Head of caudate nucleus (tissue), 42 donors: ENCODE data around the gene HSPB8.

Source experiments
- DNase-seq, 42 donors: peaks; one replicate each; pipeline versions ENCODE4 v3.0.0 to v3.0.0-alpha.2; 2020 to 2021; ENCODE audit warnings: mixed read lengths in 7 of 42
- intact Hi-C: fragments of 100-400 bp; cut with DNase I; formaldehyde crosslinking; loops from one replicate; pipeline ENCODE4 v1.15.0; 2022

Gene HSPB8

DNA sequence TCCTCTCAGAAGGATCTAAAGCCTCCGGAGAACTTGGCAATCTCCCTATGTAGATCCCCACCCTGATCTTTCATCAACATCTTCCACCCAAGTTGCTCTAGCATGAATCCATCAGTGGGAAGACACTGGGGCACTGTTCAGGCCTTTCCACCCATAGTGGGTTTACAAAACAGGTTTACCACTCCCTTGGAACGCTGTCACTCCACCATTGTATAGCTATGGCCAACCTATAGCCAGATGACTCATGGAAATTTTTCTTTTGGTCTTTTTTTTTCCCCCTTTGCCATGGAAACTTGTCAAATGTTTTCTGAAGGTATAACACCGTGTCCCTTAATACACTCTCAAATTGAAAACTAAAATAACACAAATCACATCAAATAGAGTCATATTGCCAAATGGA, 10.8 kb upstream of the HSPB8 start:
- DNase-seq, result no peak

DNA sequence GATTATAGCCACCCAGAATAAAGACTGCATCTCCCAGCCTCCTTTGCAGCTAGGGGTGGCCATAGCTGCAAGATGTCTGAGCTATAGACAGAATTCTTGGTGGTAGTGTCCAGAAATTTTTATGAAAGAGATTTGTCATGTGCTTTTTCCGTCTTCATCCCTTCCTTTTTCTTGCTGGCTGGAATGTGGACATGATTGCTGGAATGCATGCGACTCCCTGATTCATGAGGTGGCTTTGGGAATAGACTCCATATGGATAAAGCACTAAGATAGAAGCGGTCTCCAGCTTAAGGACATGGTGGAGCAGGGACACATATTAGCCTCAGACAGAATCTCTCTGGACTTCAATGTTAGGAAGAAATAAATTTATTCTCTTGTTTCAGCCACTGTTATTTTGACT, 10.0 kb upstream of the HSPB8 start:
- intact Hi-C loops, result no loop called here
- no peak for DNase-seq

More for the DNA sequence above, 10.8 kb upstream of the HSPB8 start:
- intact Hi-C loops, result no loop called here

DNA sequence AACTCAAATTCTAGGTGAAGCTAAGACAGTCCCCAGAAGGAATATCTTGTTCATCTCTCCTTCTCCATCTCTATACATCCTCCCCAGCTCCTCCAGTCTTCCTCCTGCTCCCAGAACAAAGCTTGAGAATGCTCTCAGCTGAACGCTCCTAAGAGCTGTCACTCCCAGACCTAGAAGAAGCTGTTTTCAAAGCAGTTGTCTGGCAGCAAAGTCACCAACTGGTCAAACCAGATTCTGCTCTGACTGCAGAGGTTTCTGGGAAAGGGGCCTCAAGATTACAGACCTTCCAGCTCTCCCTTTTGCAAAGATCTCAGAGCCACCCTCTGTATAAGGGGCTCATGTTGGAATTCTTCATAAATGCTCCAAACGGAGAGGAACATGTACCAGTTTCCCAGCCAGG, 9.6 kb upstream of the HSPB8 start:
- intact Hi-C loops, result no loop called here
- no peak for DNase-seq

DNA sequence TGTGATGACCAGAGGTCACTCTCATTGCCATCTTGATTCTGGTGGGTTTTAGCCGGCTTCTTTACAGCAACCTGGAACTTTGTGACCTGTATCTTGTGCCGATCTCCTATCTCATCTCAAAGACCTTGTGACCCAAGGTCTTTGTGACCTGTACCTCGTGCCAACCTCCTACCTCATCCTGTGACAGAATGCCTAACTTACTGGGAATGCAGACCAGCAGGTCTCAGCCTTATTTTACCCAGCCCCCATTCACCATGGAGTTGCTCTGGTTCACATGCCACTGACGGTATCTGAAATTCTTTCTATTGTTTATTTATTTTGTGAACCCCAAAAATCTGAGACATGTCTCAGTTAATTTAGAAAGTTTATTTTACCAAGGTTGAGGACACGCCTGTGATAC, 7.4 kb upstream of the HSPB8 start:
- intact Hi-C loops, result no loop called here
- DNase-seq, result no peak

- intact Hi-C loops, result no loop called here
- no peak for DNase-seq
Measured at GRCh38 chr12:119171691-119172425, 6.9 kb upstream of the HSPB8 start.

DNA sequence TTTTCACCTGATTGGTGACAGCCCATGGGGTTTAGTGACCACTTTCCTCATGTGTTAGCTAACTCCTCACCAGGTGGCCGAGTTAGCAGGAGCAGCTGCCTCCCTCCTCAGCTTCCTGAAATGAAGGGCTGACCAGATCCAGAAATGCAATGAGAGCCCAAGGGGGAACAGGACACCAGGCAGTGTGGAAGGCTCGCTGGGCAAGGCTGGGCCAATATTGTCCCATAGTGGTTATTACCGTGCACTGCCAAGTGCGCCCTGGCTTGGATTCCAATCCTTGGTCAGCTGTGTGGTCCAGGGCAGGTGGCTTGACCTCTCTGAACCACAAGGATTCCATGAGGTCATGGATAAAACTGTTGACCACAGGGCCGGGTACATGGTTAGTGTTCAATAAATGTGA, 3.6 kb upstream of the HSPB8 start:
- DNase-seq, result no peak
- intact Hi-C loops, result no loop called here

DNA sequence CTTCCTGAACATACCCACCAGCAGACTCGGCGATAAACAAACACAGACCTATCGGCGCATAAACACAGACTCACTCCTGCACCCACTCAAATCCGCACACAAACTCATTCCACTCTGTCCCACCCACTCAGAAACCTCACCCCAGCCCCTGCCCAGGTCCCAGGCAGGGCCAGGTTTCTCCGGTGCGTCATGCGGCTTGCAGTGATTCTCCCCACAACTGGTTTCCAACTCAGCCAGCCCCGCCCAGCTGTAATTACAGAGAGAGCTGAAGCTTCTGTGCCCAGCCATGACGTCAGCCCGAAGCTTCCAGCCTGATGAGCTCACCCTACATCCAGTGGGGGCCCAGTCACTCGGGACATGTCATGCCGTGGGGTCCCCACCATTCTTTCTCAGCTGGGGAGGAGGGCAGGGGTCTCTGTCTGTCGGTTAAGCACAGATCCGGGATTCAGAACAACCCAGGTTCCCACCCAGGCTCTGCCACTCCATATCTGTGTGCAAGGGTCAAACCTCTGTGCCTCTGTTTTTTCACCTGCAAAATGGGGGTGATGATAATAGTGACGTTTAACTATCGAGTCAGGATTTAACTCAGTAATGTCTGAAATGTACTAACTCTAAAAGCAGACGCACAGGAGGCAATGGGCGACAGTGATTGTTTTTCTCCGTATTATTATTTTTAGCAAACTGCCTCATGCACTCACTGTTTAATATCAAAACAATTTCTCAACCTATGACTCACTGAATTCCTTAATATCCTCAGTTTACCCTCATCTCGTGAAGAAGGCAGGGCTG, 2.3 kb upstream of the HSPB8 start:
- intact Hi-C loops, result no loop called here
- peak in 26 of 42 donors; percentile 10 to 83 (median 43) for DNase-seq

DNA sequence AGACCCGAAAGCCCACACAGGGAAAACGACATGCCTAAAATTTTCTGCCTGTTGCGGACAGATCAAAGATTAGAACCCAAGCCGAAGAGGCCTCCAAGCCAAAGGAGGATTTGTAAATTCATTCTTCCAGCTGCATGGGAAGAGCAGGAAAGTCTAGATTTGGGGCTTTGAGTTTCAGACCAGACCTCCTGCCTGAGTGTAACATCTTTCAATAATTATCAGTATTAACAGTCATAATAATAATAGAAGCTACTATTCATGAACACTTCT, 1.7 kb upstream of the HSPB8 start:
- intact Hi-C loops, result no loop called here
- no peak for DNase-seq

DNA sequence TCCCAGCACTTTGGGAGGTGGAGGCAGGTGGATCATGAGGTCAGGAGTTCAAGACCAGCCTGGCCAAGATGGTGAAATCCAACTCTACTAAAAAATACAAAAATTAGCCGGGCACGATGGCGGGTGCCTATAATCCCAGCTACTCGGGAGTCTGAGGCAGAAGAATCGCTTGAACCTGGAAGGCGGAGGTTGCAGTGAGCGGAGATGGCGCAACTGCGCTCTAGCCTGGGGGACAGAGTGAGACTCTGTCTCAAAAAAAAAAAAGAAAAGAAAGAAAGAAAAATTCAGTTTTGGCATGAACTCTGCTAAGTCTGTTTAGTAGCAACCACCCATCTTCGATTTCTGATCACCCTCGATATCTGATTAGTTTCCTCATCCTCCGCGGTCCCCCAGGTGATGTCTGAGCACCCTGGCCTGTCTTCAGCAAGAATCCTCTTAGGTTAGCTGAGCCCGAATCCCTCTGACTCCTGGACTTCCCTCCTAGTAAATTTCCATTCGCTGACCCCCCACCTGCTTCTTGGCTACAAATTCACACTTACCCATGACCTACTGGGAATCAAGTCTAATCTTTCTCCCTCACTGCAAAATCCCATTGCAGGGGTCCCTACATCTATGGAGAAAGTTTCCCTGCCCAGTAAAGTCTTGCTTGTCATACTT, 879 bp upstream of the HSPB8 start:
- DNase-seq, result no peak
- intact Hi-C loops, result no loop called here

DNA sequence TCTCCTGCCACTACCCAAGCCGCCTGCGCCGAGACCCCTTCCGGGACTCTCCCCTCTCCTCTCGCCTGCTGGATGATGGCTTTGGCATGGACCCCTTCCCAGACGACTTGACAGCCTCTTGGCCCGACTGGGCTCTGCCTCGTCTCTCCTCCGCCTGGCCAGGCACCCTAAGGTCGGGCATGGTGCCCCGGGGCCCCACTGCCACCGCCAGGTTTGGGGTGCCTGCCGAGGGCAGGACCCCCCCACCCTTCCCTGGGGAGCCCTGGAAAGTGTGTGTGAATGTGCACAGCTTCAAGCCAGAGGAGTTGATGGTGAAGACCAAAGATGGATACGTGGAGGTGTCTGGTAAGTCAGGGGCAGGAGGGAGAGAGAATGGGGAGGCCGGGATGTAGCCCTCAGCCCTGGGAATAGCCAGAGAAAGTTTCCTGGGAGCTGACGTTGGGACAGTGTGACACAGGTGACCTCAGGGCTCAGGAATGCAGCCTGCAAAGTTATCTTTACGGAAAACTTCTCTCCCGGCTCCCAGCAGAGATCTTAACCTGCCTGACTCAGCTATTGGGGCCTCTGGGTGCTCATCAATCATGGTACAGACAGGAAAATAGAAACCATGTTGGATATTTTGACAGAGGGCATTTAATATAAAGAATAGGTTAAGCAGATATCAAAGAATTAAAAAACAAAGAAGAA, 747 bp downstream of the HSPB8 start:
- DNase-seq, result no peak
- intact Hi-C loops, result no loop called here

- DNase-seq, result peak in 8 of 42 donors; percentile 9 to 55 (median 30)
- intact Hi-C loops, result no loop called here
Measured at GRCh38 chr12:119180380-119181040, 1.8 kb downstream of the HSPB8 start.

DNA sequence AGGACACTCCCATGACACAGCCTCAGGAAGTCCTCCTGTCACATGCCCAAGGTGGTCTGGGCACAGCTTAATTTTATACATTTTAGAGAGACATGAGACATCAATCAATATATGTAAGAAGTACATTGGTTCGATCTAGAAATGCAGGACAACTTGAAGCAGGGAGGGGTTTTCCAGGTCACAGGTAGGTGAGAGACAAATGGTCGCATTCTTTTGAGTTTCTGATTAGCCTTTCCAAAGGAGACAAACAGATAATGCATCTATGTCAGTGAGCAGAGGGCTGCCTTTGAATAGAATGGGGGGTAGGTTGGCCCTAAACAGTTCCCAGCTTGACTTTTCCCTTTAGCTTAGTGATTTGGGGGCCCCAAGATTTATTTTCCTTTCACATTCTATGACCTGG, 2.5 kb downstream of the HSPB8 start:
- intact Hi-C loops, result no loop called here
- no peak for DNase-seq

DNA sequence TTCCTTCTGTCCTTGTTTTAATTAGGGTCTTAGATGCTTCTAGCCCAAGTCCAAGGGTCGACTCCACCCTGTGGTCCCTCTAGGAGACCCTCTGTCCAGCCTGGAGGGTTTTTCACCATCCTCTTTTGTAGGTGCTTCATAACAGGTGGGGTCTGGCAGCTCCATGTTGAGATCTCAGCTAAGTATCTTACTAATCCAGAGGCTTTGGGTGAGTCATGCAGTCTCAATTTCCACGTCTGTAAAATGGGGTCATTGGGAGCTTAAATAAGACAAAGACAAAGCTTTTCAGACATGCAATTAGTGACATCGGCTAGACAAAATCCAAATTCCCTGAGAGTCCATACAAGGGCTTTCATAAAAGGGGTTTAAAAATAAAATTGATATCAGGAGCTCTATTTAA, 3.2 kb downstream of the HSPB8 start:
- intact Hi-C loops, result no loop called here
- no peak for DNase-seq

DNA sequence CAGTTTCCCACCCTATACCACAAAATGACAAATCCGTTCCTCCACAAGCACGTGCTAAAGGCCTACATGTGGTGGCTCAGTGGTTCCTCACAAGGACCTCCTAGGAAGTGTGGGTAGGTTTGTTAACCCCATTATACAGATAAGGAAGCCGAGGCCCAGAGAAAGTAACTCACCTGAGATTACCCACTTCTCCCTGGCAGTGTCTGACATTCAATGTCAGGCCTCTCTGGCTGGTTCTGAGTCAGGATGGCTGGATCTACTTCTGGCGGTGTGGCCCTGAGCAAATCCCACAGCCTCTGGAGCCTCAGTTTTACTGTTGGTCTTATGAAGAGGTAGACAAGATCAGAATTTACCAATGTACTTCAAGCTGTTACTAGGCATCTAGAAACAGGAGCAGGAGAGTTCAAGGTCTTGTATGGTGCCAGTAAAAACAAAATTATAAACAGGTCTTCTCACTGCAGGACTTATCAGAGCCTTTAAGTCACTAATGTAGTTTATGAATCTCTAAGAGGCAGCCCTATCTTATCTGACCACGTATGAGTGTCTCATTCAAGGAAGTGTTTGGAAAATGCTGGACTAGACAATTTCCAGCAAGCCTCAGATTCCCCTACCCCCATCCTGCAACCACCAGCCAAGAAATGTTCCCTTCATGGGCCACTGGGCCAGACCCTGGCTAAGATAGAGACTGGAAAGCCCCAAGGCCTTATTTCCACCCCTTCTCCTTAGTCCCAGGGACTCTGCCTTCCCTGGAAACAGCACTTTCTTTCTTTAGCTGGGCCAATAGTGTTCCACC, 4.2 kb downstream of the HSPB8 start:
- peak in 14 of 42 donors; percentile 13 to 60 (median 36) for DNase-seq
- intact Hi-C loops, result no loop called here

- intact Hi-C loops, result no loop called here
- DNase-seq, result peak in 19 of 42 donors; percentile 14 to 71 (median 42)
Measured at GRCh38 chr12:119183942-119184695, 5.4 kb downstream of the HSPB8 start.

DNA sequence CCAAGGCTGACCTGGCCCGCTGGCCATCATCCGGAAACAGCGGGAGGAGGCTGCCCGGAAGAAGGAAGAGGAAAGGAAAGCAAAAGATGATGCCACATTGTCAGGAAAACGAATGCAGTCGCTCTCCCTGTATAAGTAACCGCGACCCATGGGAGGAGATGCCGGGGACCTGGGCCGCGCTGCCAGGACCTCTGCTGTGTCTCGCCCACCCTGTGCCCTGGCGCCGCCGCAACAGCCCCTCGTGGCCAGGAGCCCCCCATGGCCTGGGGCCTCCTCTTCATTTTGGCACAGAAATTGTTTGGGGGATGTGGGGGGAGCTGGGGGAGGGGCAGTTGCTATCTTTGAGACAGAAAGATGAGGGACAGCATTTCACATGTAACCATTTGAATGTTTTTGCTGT, 16.5 kb downstream of the HSPB8 start:
- intact Hi-C loops, result no loop called here
- DNase-seq, result no peak

DNA sequence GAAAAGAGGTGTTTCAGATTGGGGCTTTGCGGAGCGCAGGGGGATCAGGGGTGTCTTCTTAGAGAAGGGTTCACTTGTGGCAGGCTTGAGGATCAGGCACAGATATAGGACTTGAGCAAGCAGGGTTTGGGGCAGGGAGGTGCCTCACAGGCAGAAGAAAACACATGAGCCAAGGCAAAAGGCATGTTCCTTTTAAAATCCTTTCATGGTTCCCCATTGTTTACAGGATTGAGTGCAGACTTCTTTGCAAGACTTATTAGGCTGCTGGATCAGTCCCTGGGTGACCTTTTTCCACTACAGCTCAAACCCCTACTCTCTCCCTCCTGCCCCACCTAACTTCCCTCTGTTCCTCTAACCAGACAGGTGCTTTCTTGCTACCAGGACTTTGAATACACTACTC, 19.7 kb downstream of the HSPB8 start:
- intact Hi-C loops, result no loop called here
- DNase-seq, result no peak

DNA sequence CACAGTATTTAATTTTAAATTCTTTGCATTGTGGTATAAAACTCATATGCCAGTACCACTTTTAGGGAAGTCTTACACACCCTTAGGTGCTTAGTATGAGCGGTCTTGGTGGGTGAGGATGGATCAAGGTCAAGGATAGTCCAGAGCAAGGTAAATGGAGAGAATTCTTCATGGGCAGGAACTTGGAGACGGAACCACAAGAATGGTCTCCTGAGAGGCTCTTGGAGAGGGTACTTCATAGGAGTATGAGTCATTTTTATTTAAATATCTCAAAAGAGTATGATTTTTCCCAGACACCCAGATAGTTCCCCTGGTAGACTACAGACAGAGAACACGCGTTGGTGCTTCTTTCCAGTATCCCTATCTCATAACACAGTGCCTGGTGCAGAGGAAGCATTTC, 21.9 kb downstream of the HSPB8 start:
- intact Hi-C loops, result no loop called here
- DNase-seq, result no peak
